PC-3 (cell line): ENCODE measurements around the gene AGO3. TPM values are rescaled to one million over a fixed set of nuclear protein-coding genes. Genes with fewer than 3 reads are reported as not detected.

ENCODE experiments used
- ATAC-seq: fragments of 200-7000 bp; cut with Tn5 transposase; 2 replicates; pipeline ENCODE4 v1.9.1; 2020; ENCODE audit warnings: mild to moderate bottlenecking, moderate library complexity
- BruUV-seq: library from RNA; stranded (reverse); fragments of 400-500 nt; replicated peaks from 2 replicates; lab custom pipeline; 2021; lab: Mats Ljungman, UMichigan
- CTCF ChIA-PET: fragments of 300-600 bp; sonication (Branson Sonifier 250); formaldehyde crosslinking; loops from one replicate; lab custom pipeline; 2022; ENCODE audit warnings: antibody characterized with exemption; lab: Charles Lee
- POLR2A ChIA-PET: fragments of 300-600 bp; sonication (Branson Sonifier 250); formaldehyde crosslinking; loops from one replicate; lab custom pipeline; 2022; ENCODE audit warnings: antibody characterized with exemption; ENCODE audit not compliant: unreplicated experiment; lab: Charles Lee
- DNase-seq: peaks from one replicate; pipeline ENCODE4 v3.0.0-alpha.2; 2015
- H2AFZ ChIP-seq: fragments of 300-600 bp; sonication (generic); 2 replicates; pipeline ENCODE4 v1.6.0; 2016; ENCODE audit warnings: antibody characterized with exemption, low read length
- H3F3A ChIP-seq: fragments of 300-600 bp; sonication (generic); one replicate; pipeline ENCODE4 v1.6.0; 2017; ENCODE audit warnings: antibody characterized with exemption, low read length, control low read depth, mild to moderate bottlenecking; ENCODE audit not compliant: unreplicated experiment
- H3K27ac ChIP-seq: fragments of 300-600 bp; sonication (generic); 2 replicates; pipeline ENCODE4 v1.5.1; 2016; ENCODE audit warnings: mild to moderate bottlenecking, low read length
- H3K27me3 ChIP-seq: fragments of 300-600 bp; sonication (generic); 2 replicates; pipeline ENCODE4 v1.6.1; 2016; ENCODE audit warnings: low read length, mixed read lengths
- H3K36me3 ChIP-seq: fragments of 300-600 bp; sonication (generic); 2 replicates; pipeline ENCODE4 v1.6.1; 2016; ENCODE audit warnings: low read depth, mixed run types, low read length, mixed read lengths
- H3K4me1 ChIP-seq: fragments of 300-600 bp; sonication (generic); 2 replicates; pipeline ENCODE4 v1.5.1; 2016; ENCODE audit warnings: low read length; ENCODE audit not compliant: insufficient read depth
- H3K4me2 ChIP-seq: fragments of 300-600 bp; sonication (generic); 2 replicates; pipeline ENCODE4 v1.6.0; 2016; ENCODE audit warnings: low read length
- H3K4me3 ChIP-seq: fragments of 300-600 bp; sonication (generic); 2 replicates; pipeline ENCODE4 v1.5.1; 2016; ENCODE audit warnings: mild to moderate bottlenecking, low read length, mixed read lengths
- H3K79me2 ChIP-seq: fragments of 300-600 bp; sonication (generic); 2 replicates; pipeline ENCODE4 v1.6.1; 2017; ENCODE audit warnings: low read length, mixed read lengths
- H3K9ac ChIP-seq: fragments of 300-600 bp; sonication (generic); 2 replicates; pipeline ENCODE4 v1.6.0; 2016; ENCODE audit warnings: mild to moderate bottlenecking, low read length
- H3K9me2 ChIP-seq: fragments of 300-600 bp; sonication (generic); replicated peaks from 2 replicates; pipeline ENCODE4 v1.6.1; 2016; ENCODE audit warnings: mixed run types, low read length, mixed read lengths
- H3K9me3 ChIP-seq: fragments of 300-600 bp; sonication (generic); 2 replicates; pipeline ENCODE4 v1.6.1; 2016; ENCODE audit warnings: low read length, mixed read lengths
- H4K20me1 ChIP-seq: fragments of 300-600 bp; sonication (generic); 2 replicates; pipeline ENCODE4 v1.6.1; 2016; ENCODE audit warnings: low read length, mixed read lengths
- EZH2 ChIP-seq: fragments of 300-600 bp; sonication (generic); IDR thresholded peaks from one replicate; pipeline ENCODE4 v1.6.1; 2017; ENCODE audit warnings: antibody characterized with exemption, mild to moderate bottlenecking, low read length; ENCODE audit not compliant: unreplicated experiment
- EZH2phosphoT487 ChIP-seq: fragments of 300-600 bp; sonication (generic); IDR thresholded peaks from 2 replicates; pipeline ENCODE4 v1.6.1; 2018; ENCODE audit warnings: mild to moderate bottlenecking, antibody characterized with exemption, low read length, borderline replicate concordance
- intact Hi-C: fragments of 100-400 bp; cut with micrococcal nuclease; formaldehyde crosslinking; loops from 2 replicates; pipeline ENCODE4 v1.9.0; 2023
- total RNA-seq: library from RNA; depleted of rRNA; stranded (reverse); fragments of >200 nt; gene quantifications from 2 replicates; pipeline ENCODE4 v1.2.3, GENCODE V29; 2014
- TF ChIP-seq, protein P1 (sequence below): fragments of 300-600 bp; sonication (generic); conservative IDR thresholded peaks from 2 replicates; pipeline ENCODE4 v1.5.1; 2017; ENCODE audit warnings: antibody characterized with exemption, low read depth, mild to moderate bottlenecking, low read length

Gene AGO3
- total RNA-seq, 1 experiment from 2014 or later: 17.7 TPM

DNA sequence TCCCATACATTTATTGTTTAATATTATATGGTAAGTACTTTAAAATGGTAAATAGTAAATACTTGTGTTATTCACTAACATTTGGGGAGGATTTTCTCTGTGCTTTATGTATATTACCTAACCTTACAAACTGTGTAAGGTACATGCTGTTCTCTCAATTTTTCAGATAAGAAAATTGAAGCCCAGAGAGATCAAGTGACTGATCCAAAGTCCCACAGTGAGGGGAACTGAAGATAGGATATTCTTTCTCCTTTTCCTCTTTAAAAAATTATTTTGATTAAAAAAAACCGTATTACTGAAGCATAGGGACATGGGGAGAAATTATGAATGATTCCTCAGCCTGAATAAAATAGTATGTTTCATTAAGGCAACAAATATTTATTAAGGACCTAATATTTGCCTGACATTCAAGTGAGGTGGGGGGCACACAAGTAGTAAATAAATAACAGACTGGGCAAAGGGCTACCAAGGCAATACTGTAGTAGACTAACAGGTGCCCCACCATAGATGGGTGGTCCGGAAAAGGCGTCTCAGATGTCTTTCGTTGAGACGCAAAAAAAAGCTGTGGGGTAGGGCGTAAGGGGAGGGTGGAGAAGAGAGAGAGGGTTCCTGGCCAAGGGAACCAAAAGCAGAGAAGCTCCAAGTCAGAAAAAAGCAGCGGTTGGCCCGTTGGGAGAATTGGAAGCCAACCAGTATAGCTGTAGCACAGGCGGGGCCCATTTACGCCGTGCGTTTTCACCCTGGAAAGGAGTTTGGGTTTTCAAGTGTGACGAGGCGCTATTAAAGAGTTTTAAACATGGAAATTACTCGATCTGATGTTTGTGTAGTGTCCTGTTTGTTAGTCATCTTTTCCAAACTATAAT lies 944 bp upstream of the AGO3 start:
- TSS peak; percentile 86 for BruUV-seq
- intact Hi-C loops: loop anchor here (2.0 to 10.0 kb wide), 2 partner anchors 79 to 155 kb away; partner anchors contain the start of genes ADPRS and TEKT2
- no peak for TF ChIP-seq EZH2
- no peak for TF ChIP-seq EZH2phosphoT487
- TF ChIP-seq, protein P1, sequence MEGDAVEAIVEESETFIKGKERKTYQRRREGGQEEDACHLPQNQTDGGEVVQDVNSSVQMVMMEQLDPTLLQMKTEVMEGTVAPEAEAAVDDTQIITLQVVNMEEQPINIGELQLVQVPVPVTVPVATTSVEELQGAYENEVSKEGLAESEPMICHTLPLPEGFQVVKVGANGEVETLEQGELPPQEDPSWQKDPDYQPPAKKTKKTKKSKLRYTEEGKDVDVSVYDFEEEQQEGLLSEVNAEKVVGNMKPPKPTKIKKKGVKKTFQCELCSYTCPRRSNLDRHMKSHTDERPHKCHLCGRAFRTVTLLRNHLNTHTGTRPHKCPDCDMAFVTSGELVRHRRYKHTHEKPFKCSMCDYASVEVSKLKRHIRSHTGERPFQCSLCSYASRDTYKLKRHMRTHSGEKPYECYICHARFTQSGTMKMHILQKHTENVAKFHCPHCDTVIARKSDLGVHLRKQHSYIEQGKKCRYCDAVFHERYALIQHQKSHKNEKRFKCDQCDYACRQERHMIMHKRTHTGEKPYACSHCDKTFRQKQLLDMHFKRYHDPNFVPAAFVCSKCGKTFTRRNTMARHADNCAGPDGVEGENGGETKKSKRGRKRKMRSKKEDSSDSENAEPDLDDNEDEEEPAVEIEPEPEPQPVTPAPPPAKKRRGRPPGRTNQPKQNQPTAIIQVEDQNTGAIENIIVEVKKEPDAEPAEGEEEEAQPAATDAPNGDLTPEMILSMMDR: no peak

DNA sequence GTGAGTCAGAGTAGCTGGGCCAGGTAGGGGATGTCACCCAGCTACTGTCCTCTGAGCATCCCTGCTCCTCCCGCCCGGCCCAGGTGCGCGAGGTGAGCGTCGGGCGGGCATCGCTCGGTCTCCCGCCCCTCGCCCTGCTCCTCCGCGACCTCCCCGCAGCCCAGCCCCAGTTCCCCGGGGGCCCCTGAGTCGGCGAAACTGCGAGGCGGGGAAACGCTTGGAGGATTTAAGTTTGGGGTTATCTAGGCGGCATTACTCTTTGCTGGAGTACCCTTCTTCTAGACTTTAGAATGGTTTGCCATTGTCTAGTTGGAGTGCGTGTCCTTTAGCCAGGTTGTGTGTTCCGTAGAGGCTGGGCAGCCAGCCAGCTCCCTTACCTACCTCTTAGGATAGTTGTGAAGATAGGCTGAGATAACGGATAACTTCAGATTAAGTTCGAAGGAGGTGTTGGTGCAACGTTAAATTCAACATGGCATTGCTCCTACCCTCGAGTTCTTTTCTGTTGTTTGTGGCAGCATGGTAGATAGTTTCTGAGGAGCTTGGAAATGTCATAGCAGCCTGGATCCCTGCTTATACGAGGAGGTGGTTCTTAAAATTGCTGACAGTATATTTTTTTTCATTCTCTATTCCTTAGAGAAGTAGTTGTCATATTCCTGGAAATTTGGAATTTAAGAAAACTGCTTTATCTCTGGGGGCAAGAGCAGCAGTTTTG lies 697 bp downstream of the AGO3 start:
- Histone ChIP-seq H3K9me3 (no peaks in the 10 kb centered on the region), H3K4me3 (peak overlapping the region; percentile 91), H3K36me3 (no peaks in the 10 kb centered on the region), H3K79me2 (peaks cover 59% of the 10 kb centered on the region), H3K9ac (peak overlapping the region; percentile 94), H3F3A (no peaks in the 10 kb centered on the region), H3K27ac (peak overlapping the region; percentile 91), H3K27me3 (no peaks in the 10 kb centered on the region), H3K4me2 (peak overlapping the region; percentile 100), H3K4me1 (peaks cover 25% of the 10 kb centered on the region), H2AFZ (peak overlapping the region; percentile 92), H3K9me2 (no peaks in the 10 kb centered on the region), H4K20me1 (peaks cover 18% of the 10 kb centered on the region)
- BruUV-seq: no TSS peak
- peak; percentile 32 for DNase-seq
- ChIA-PET POLR2A (interaction anchor here (0.5 kb wide), 2 partner anchors 257 to 289 kb away, joined by 3 read pairs; no protein-coding TSS in a partner anchor), CTCF (interaction anchor here (0.7 kb wide), 1 partner anchor 152 kb away, joined by 3 read pairs; the partner anchor contains the start of gene TEKT2)
- peak; percentile 15 for ATAC-seq
- intact Hi-C loops: loop anchor here (2.0 to 10.0 kb wide), 2 partner anchors 77 to 153 kb away; partner anchors contain the start of genes ADPRS and TEKT2
- no peak for TF ChIP-seq EZH2phosphoT487
- TF ChIP-seq, protein P1: no peak
- TF ChIP-seq EZH2: no peak

More for the DNA sequence above, 944 bp upstream of the AGO3 start:
- H4K20me1 ChIP-seq: peaks cover 18% of the 10 kb centered on the region
- no peaks in the 10 kb centered on the region for H3K9me2 ChIP-seq
- no peaks in the 10 kb centered on the region for H3K27me3 ChIP-seq
- DNase-seq (peak; percentile 54), ATAC-seq (peak; percentile 27)
- POLR2A ChIA-PET: interaction anchor here (0.7 kb wide), 1 partner anchor 97 kb away, joined by 11 read pairs; no protein-coding TSS in a partner anchor
- H3K27ac ChIP-seq: peak overlapping the region; percentile 91
- H3K4me3 ChIP-seq: peak overlapping the region; percentile 91
- peaks cover 43% of the 10 kb centered on the region for H3K79me2 ChIP-seq
- peak overlapping the region; percentile 92 for H2AFZ ChIP-seq
- H3K9me3 ChIP-seq: no peaks in the 10 kb centered on the region
- H3K9ac ChIP-seq: peak overlapping the region; percentile 94
- peaks cover 25% of the 10 kb centered on the region for H3K4me1 ChIP-seq
- H3F3A ChIP-seq: no peaks in the 10 kb centered on the region
- no peaks in the 10 kb centered on the region for H3K36me3 ChIP-seq
- CTCF ChIA-PET: no interaction called here
- peak overlapping the region; percentile 100 for H3K4me2 ChIP-seq
